IMR-90 (cell line): Measurements from ENCODE around the gene RIMBP2. TPM values are rescaled to one million over a fixed set of nuclear protein-coding genes. Genes with fewer than 3 reads are reported as not detected.

ENCODE experiments used
- ATAC-seq: fragments of 200-7000 bp; cut with Tn5 transposase; 2 replicates; pipeline ENCODE4 v1.9.1; 2020; ENCODE audit warnings: low read depth, mild to moderate bottlenecking, moderate library complexity
- BruUV-seq: library from RNA; stranded (reverse); fragments of 400-500 nt; replicated peaks from 2 replicates; lab custom pipeline; 2021; lab: Mats Ljungman, UMichigan
- CTCF ChIA-PET: fragments of 300-600 bp; formaldehyde crosslinking; extraction: SDS; loops from one replicate; lab custom pipeline; 2021; ENCODE audit warnings: antibody characterized with exemption; lab: Yijun Ruan, JAX
- POLR2A ChIA-PET: fragments of 300-600 bp; sonication (Branson Sonifier 250); formaldehyde crosslinking; loops from one replicate; lab custom pipeline; 2022; ENCODE audit warnings: antibody characterized with exemption; ENCODE audit not compliant: unreplicated experiment; lab: Charles Lee
- DNase-seq: peaks from one replicate; pipeline ENCODE4 v3.0.0; 2013
- H2AFZ ChIP-seq: replicated peaks from 2 replicates; pipeline ENCODE3; 2013; ENCODE audit warnings: low read length, mild to moderate bottlenecking; ENCODE audit not compliant: poor library complexity
- H2AK5ac ChIP-seq: 2 replicates; pipeline ENCODE4 v1.6.1; 2013; ENCODE audit warnings: low read depth, low read length, inconsistent platforms
- H2AK9ac ChIP-seq: replicated peaks from 2 replicates; pipeline ENCODE3; 2013; ENCODE audit warnings: mild to moderate bottlenecking, low read depth, low read length, moderate library complexity; ENCODE audit not compliant: poor library complexity
- H2BK120ac ChIP-seq: 2 replicates; pipeline ENCODE4 v1.6.1; 2013; ENCODE audit warnings: low read depth, low read length, inconsistent platforms
- H2BK15ac ChIP-seq: 3 replicates; pipeline ENCODE4 v1.6.1; 2013; ENCODE audit warnings: low read depth, low read length, inconsistent platforms
- H2BK20ac ChIP-seq: 2 replicates; pipeline ENCODE4 v1.6.1; 2013; ENCODE audit warnings: low read depth, mild to moderate bottlenecking, inconsistent platforms, low read length, moderate library complexity
- H2BK5ac ChIP-seq: 2 replicates; pipeline ENCODE4 v1.6.1; 2013; ENCODE audit warnings: mild to moderate bottlenecking, low read depth, low read length, inconsistent platforms; ENCODE audit not compliant: poor library complexity, severe bottlenecking
- H3K14ac ChIP-seq: replicated peaks from 2 replicates; pipeline ENCODE4 v1.6.1; 2013; ENCODE audit warnings: low read depth, low read length, inconsistent platforms
- H3K18ac ChIP-seq: 2 replicates; pipeline ENCODE4 v1.6.1; 2013; ENCODE audit warnings: low read depth, low read length, control low read depth
- H3K23ac ChIP-seq: 2 replicates; pipeline ENCODE4 v1.6.1; 2013; ENCODE audit warnings: low read depth, low read length, inconsistent platforms
- H3K27ac ChIP-seq: 2 replicates; pipeline ENCODE4 v1.5.1; 2013; ENCODE audit warnings: mild to moderate bottlenecking, control low read depth, low read length; ENCODE audit not compliant: insufficient read depth
- H3K27me3 ChIP-seq: 2 replicates; pipeline ENCODE4 v1.6.1; 2013; ENCODE audit warnings: low read length; ENCODE audit not compliant: control insufficient read depth, insufficient read depth
- H3K36me3 ChIP-seq: 2 replicates; pipeline ENCODE4 v1.6.1; 2013; ENCODE audit warnings: low read length, mixed read lengths; ENCODE audit not compliant: control insufficient read depth, insufficient read depth
- H3K4ac ChIP-seq: 2 replicates; pipeline ENCODE4 v1.6.1; 2013; ENCODE audit warnings: low read depth, low read length, inconsistent platforms
- H3K4me1 ChIP-seq: 2 replicates; pipeline ENCODE4 v1.6.1; 2013; ENCODE audit warnings: low read length, mixed read lengths; ENCODE audit not compliant: control insufficient read depth, insufficient read depth
- H3K4me2 ChIP-seq: 2 replicates; pipeline ENCODE4 v1.6.1; 2013; ENCODE audit warnings: low read depth, mild to moderate bottlenecking, control low read depth, low read length, moderate library complexity
- H3K4me3 ChIP-seq: 2 replicates; pipeline ENCODE4 v1.5.1; 2013; ENCODE audit warnings: low read depth, mild to moderate bottlenecking, control low read depth, low read length, moderate library complexity; ENCODE audit not compliant: insufficient read depth
- H3K56ac ChIP-seq: 2 replicates; pipeline ENCODE4 v1.6.1; 2013; ENCODE audit warnings: low read length, inconsistent platforms; ENCODE audit not compliant: insufficient read depth; ENCODE audit errors: extremely low read depth
- H3K79me1 ChIP-seq, 2 experiments: 2 replicates each; pipeline ENCODE4 v1.6.1; 2013; ENCODE audit warnings: low read length in 2 of 2, inconsistent platforms in 1 of 2, low read depth in 1 of 2
- H3K9ac ChIP-seq: 2 replicates; pipeline ENCODE4 v1.6.1; 2013; ENCODE audit warnings: low read depth, low read length, control low read depth
- H3K9me1 ChIP-seq: 2 replicates; pipeline ENCODE4 v1.6.1; 2013; ENCODE audit warnings: low read length, inconsistent platforms; ENCODE audit not compliant: insufficient read depth
- H3K9me3 ChIP-seq: 2 replicates; pipeline ENCODE4 v1.6.1; 2013; ENCODE audit warnings: low read length; ENCODE audit not compliant: control insufficient read depth, insufficient read depth
- H4K20me1 ChIP-seq: 2 replicates; pipeline ENCODE4 v1.6.1; 2013; ENCODE audit warnings: low read length, inconsistent platforms; ENCODE audit not compliant: insufficient read depth
- H4K5ac ChIP-seq: 2 replicates; pipeline ENCODE4 v1.6.1; 2013; ENCODE audit warnings: mild to moderate bottlenecking, low read depth, low read length, control low read depth
- H4K8ac ChIP-seq, 2 experiments: 2 replicates each; pipeline ENCODE4 v1.6.1; 2013; ENCODE audit warnings: low read depth in 2 of 2, low read length in 2 of 2, control low read depth in 1 of 2, inconsistent platforms in 1 of 2
- H4K91ac ChIP-seq: 2 replicates; pipeline ENCODE4 v1.6.1; 2013; ENCODE audit warnings: low read depth, low read length, inconsistent platforms; ENCODE audit not compliant: insufficient read depth
- BHLHE40 ChIP-seq: fragments of 150-350 bp; IDR thresholded peaks from 2 replicates; pipeline ENCODE4 v1.6.1; 2016; ENCODE audit warnings: mild to moderate bottlenecking, low read depth, low read length
- CTCF ChIP-seq: conservative IDR thresholded peaks from 2 replicates; pipeline ENCODE4 v1.5.1; 2012; ENCODE audit warnings: mild to moderate bottlenecking, low read depth, low read length, improper control_type of control experiment
- FOS ChIP-seq: fragments of 150-350 bp; IDR thresholded peaks from 2 replicates; pipeline ENCODE4 v1.6.1; 2016; ENCODE audit warnings: low read depth, low read length
- MAZ ChIP-seq: IDR thresholded peaks from 2 replicates; pipeline ENCODE4 v1.6.1; 2012; ENCODE audit warnings: low read depth, mild to moderate bottlenecking, low read length, improper control_type of control experiment, moderate library complexity, borderline replicate concordance
- NFE2L2 ChIP-seq: fragments of 150-350 bp; IDR thresholded peaks from 2 replicates; pipeline ENCODE4 v1.6.1; 2016; ENCODE audit warnings: low read depth, mild to moderate bottlenecking, low read length
- POLR2A ChIP-seq: IDR thresholded peaks from 2 replicates; pipeline ENCODE4 v1.6.1; 2012; ENCODE audit warnings: mild to moderate bottlenecking, low read depth, low read length
- WGBS, 2 experiments: methylation state at CpG; one replicate each; pipeline versions ENCODE4 v1.1.5 to v1.1.7; 2013; ENCODE audit warnings: missing lambda C conversion rate in 2 of 2; ENCODE audit not compliant: insufficient read length in 1 of 2; ENCODE audit errors: extremely low coverage in 2 of 2; 5-methylcytosine and 5-hydroxymethylcytosine counted together
- dilution Hi-C: fragments of 300-500 bp; cut with HindIII; formaldehyde crosslinking; loops from one replicate; pipeline ENCODE4 v1.14.3; 2018; ENCODE audit warnings: low sequenced_read_pairs; ENCODE audit not compliant: unreplicated experiment
- in situ Hi-C: fragments of 300-500 bp; cut with MboI; formaldehyde crosslinking; loops from 3 replicates; pipeline ENCODE4 v1.14.3; 2019; ENCODE audit warnings: low sequenced_read_pairs, inconsistent platforms, mixed read lengths
- intact Hi-C: fragments of 100-400 bp; cut with micrococcal nuclease; formaldehyde crosslinking; loops from 2 replicates; pipeline ENCODE4 v1.10.0; 2022
- polyA plus RNA-seq, 3 experiments: library from polyadenylated mRNA; depleted of rRNA; stranded (reverse); fragments of >200 nt; gene quantifications; 2 replicates each; pipeline ENCODE4 v1.2.3, GENCODE V29; 2012; ENCODE audit warnings: low replicate concordance in 1 of 3
- total RNA-seq: library from RNA; depleted of rRNA; stranded (reverse); fragments of >200 nt; gene quantifications from 2 replicates; pipeline ENCODE4 v1.2.3, GENCODE V29; 2012

RIMBP2 gene
- total and polyA plus RNA-seq, 2 of the 4 experiments (the other 2 are of a cell fraction) = not detected

- Histone ChIP-seq H3K36me3 (no peaks in the 10 kb centered on the region), H4K91ac (no peak overlapping the region), H2AFZ (no peak overlapping the region), H3K56ac (no peak overlapping the region), H3K4me1 (no peaks in the 10 kb centered on the region), H3K9me3 (peaks cover 56% of the 10 kb centered on the region), H4K20me1 (no peaks in the 10 kb centered on the region), H3K27ac (no peak overlapping the region), H2BK120ac (no peak overlapping the region), H3K4me3 (no peak overlapping the region), H3K14ac (no peak overlapping the region), H2AK5ac (no peak overlapping the region), H3K18ac (no peak overlapping the region), H4K5ac (no peak overlapping the region), H3K27me3 (no peaks in the 10 kb centered on the region), H2AK9ac (no peak overlapping the region), H3K9me1 (no peaks in the 10 kb centered on the region), H3K9ac (no peak overlapping the region), H2BK20ac (no peak overlapping the region), H3K4ac (no peak overlapping the region), H2BK5ac (no peak overlapping the region), H2BK15ac (no peak overlapping the region), H3K79me1 (no peaks in the 10 kb centered on the region), H4K8ac (no peak overlapping the region), H3K4me2 (no peak overlapping the region), H3K23ac (no peak overlapping the region)
- intact Hi-C loops = no loop called here
- 60% methylated on average over 3 of the region's 16 CpGs; no CpG with 5 or more reads in 1 of the 2 experiments for WGBS, 2 experiments
- TF ChIP-seq NFE2L2 = no peak
- TF ChIP-seq MAZ = no peak
- TF ChIP-seq FOS = no peak
- no peak for TF ChIP-seq BHLHE40
- no peak for TF ChIP-seq CTCF
- no peak for TF ChIP-seq POLR2A
- BruUV-seq = no TSS peak
- ATAC-seq = no peak
- in situ Hi-C loops = no loop called here
- dilution Hi-C loops = no loop called here
- DNase-seq = no peak
- POLR2A ChIA-PET = no interaction called here
- CTCF ChIA-PET = no interaction called here
Measured at GRCh38 chr12:130615861-130616345, 100.2 kb downstream of the RIMBP2 start.
